Measurements from ENCODE around the gene TNFSF9. TPM values are rescaled to one million over a fixed set of nuclear protein-coding genes. Genes with fewer than 3 reads are reported as not detected.
A peak's percentile ranks its signal among the peaks of the same experiment; 100 is the strongest.

Gene TNFSF9
- total RNA-seq, 1 donor = 16.6 TPM

GRCh38 chr19:6518145-6518911 is 12.5 kb upstream of the TNFSF9 start:
- DNase-seq (ENCODE audit: insufficient read length, low spot score, missing footprints) = peak; percentile 60
- H2AFZ ChIP-seq (ENCODE audit: low read length) = no peak overlapping the region
- no peak for TF ChIP-seq CTCF (IDR thresholded peaks at IDR 0.05; ENCODE audit: extremely low read depth, low read depth, low read length)
- no peak overlapping the region for H3K4me3 ChIP-seq (ENCODE audit: insufficient read depth, low read length)
- H4K20me1 ChIP-seq (ENCODE audit: insufficient read depth, low read length) = no peaks in the 10 kb centered on the region
- H3K9me3 ChIP-seq (ENCODE audit: low read depth, low read length) = no peaks in the 10 kb centered on the region
- no peaks in the 10 kb centered on the region for H3K36me3 ChIP-seq (ENCODE audit: insufficient read depth, low read length)
- H3K4me2 ChIP-seq (ENCODE audit: insufficient read depth, low read length) = no peak overlapping the region
- no peaks in the 10 kb centered on the region for H3K79me2 ChIP-seq (ENCODE audit: insufficient read depth, low read length)
- H3K27ac ChIP-seq (ENCODE audit: low read depth, low read length) = no peak overlapping the region
- peaks cover 9% of the 10 kb centered on the region for H3K4me1 ChIP-seq (ENCODE audit: insufficient read depth, low read length)
- peaks cover 9% of the 10 kb centered on the region for H3K27me3 ChIP-seq (ENCODE audit: insufficient read depth, low read length)

DNA sequence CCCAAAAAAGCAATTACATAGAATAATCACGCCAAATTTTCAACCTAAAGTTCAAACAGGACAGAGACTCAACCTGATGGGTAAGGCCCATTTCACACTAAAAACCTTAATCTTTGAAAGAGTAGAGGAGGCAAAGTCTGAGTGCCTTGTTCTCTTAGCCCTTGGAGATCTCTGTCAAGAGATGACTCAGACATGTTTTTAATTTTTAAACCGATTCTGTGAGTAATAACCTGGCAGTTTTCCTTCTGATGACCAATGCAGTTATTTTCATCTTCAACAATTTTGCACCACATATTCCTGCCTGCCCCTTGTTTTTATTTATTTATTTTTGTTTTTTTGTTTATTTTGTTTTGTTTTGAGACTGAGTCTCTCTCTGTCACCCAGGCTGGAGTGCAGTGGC is 11.5 kb upstream of the TNFSF9 start:
- Histone ChIP-seq H3K4me2 (ENCODE audit: insufficient read depth, low read length) (no peak overlapping the region), H3K4me1 (ENCODE audit: insufficient read depth, low read length) (peaks cover 9% of the 10 kb centered on the region), H3K4me3 (ENCODE audit: insufficient read depth, low read length) (no peak overlapping the region)

GRCh38 chr19:6521718-6522646 is 8.8 kb upstream of the TNFSF9 start:
- Histone ChIP-seq H3K79me2 (ENCODE audit: insufficient read depth, low read length) (no peaks in the 10 kb centered on the region), H3K4me1 (ENCODE audit: insufficient read depth, low read length) (peaks cover 9% of the 10 kb centered on the region), H3K9me3 (ENCODE audit: low read depth, low read length) (no peaks in the 10 kb centered on the region), H3K4me3 (ENCODE audit: insufficient read depth, low read length) (no peak overlapping the region), H3K36me3 (ENCODE audit: insufficient read depth, low read length) (no peaks in the 10 kb centered on the region), H2AFZ (ENCODE audit: low read length) (no peak overlapping the region), H3K27ac (ENCODE audit: low read depth, low read length) (no peak overlapping the region), H4K20me1 (ENCODE audit: insufficient read depth, low read length) (no peaks in the 10 kb centered on the region), H3K27me3 (ENCODE audit: insufficient read depth, low read length) (peaks cover 9% of the 10 kb centered on the region), H3K4me2 (ENCODE audit: insufficient read depth, low read length) (peak overlapping the region; percentile 23)
- TF ChIP-seq CTCF (IDR thresholded peaks at IDR 0.05; ENCODE audit: extremely low read depth, low read depth, low read length) = no peak
- DNase-seq (ENCODE audit: insufficient read length, low spot score, missing footprints) = peak; percentile 76

More for the DNA sequence above, 11.5 kb upstream of the TNFSF9 start:
- no peak for TF ChIP-seq CTCF (IDR thresholded peaks at IDR 0.05; ENCODE audit: extremely low read depth, low read depth, low read length)
- no peak overlapping the region for H3K27ac ChIP-seq (ENCODE audit: low read depth, low read length)
- peak; percentile 95 for DNase-seq (ENCODE audit: insufficient read length, low spot score, missing footprints)
- no peaks in the 10 kb centered on the region for H3K36me3 ChIP-seq (ENCODE audit: insufficient read depth, low read length)
- no peaks in the 10 kb centered on the region for H3K79me2 ChIP-seq (ENCODE audit: insufficient read depth, low read length)
- no peaks in the 10 kb centered on the region for H4K20me1 ChIP-seq (ENCODE audit: insufficient read depth, low read length)
- no peak overlapping the region for H2AFZ ChIP-seq (ENCODE audit: low read length)
- no peaks in the 10 kb centered on the region for H3K9me3 ChIP-seq (ENCODE audit: low read depth, low read length)
- peaks cover 9% of the 10 kb centered on the region for H3K27me3 ChIP-seq (ENCODE audit: insufficient read depth, low read length)

GRCh38 chr19:6522712-6523111 is 8.1 kb upstream of the TNFSF9 start:
- Histone ChIP-seq H3K4me1 (ENCODE audit: insufficient read depth, low read length) (peaks cover 9% of the 10 kb centered on the region), H2AFZ (ENCODE audit: low read length) (no peak overlapping the region), H3K4me2 (ENCODE audit: insufficient read depth, low read length) (no peak overlapping the region), H3K79me2 (ENCODE audit: insufficient read depth, low read length) (no peaks in the 10 kb centered on the region), H3K27me3 (ENCODE audit: insufficient read depth, low read length) (peaks cover 9% of the 10 kb centered on the region), H3K9me3 (ENCODE audit: low read depth, low read length) (no peaks in the 10 kb centered on the region), H4K20me1 (ENCODE audit: insufficient read depth, low read length) (no peaks in the 10 kb centered on the region), H3K4me3 (ENCODE audit: insufficient read depth, low read length) (no peak overlapping the region), H3K36me3 (ENCODE audit: insufficient read depth, low read length) (no peaks in the 10 kb centered on the region), H3K27ac (ENCODE audit: low read depth, low read length) (no peak overlapping the region)
- DNase-seq (ENCODE audit: insufficient read length, low spot score, missing footprints) = peak; percentile 37
- TF ChIP-seq CTCF (IDR thresholded peaks at IDR 0.05; ENCODE audit: extremely low read depth, low read depth, low read length) = no peak
